22Rv1 (cell line): ENCODE data around the gene ITPR3.

Experiments
- H3K27ac ChIP-seq: fragments of 450-650 bp; 2 replicates; pipeline ENCODE4 v1.5.1; 2017
- ZFX ChIP-seq: fragments of 450-650 bp; IDR thresholded peaks from 2 replicates; pipeline ENCODE4 v1.6.1; 2017; ENCODE audit warnings: antibody characterized with exemption, borderline replicate concordance
- TF ChIP-seq, protein P1 (sequence below): fragments of 450-650 bp; IDR thresholded peaks from 2 replicates; pipeline ENCODE4 v1.5.1; 2017; ENCODE audit warnings: mild to moderate bottlenecking

The ITPR3 gene

GRCh38 chr6:33697845-33698244 is 76.7 kb downstream of the ITPR3 start:
- peak overlapping the region; percentile 34 for H3K27ac ChIP-seq
- no peak for TF ChIP-seq ZFX
- TF ChIP-seq, protein P1, sequence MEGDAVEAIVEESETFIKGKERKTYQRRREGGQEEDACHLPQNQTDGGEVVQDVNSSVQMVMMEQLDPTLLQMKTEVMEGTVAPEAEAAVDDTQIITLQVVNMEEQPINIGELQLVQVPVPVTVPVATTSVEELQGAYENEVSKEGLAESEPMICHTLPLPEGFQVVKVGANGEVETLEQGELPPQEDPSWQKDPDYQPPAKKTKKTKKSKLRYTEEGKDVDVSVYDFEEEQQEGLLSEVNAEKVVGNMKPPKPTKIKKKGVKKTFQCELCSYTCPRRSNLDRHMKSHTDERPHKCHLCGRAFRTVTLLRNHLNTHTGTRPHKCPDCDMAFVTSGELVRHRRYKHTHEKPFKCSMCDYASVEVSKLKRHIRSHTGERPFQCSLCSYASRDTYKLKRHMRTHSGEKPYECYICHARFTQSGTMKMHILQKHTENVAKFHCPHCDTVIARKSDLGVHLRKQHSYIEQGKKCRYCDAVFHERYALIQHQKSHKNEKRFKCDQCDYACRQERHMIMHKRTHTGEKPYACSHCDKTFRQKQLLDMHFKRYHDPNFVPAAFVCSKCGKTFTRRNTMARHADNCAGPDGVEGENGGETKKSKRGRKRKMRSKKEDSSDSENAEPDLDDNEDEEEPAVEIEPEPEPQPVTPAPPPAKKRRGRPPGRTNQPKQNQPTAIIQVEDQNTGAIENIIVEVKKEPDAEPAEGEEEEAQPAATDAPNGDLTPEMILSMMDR: no peak

DNA sequence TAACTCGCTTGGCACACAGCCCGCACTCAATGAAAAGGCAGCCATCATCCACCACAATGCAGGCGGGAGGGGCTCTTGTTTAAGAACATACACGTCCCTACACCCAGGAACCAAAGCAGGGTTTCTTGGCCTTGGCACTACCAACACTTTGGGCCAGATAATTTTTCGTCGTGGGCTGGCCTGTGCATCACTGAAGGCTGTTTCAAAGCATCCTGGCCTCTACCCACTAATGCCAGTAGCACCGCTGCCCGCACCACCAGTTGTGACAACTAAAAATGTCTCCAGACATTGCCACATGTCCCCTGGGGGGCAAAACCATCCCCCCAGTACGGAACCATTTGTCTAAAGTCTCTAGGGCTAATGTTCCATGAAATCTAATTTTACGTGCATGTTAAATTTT is 77.4 kb downstream of the ITPR3 start:
- TF ChIP-seq ZFX: no peak
- TF ChIP-seq, protein P1: no peak
- no peak overlapping the region for H3K27ac ChIP-seq

DNA sequence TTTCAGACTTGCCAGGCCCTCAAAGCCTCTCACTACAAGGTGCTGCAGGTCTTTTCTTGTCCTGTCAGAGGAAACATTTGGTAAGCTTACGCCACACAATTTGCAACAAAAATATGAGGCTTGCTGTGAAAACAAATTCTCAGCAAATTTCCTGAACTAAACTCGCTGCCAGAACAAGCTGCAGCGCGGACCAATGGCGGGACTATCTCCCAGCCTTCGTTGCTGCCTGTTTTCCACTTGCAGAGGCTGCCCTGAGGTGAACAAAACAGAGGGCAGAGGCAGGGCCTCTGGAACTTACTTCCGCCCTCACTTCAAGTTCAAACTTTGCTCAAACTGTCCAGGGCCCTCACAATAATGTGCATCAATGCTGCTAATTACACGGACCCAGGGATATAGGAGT is 78.0 kb downstream of the ITPR3 start:
- no peak overlapping the region for H3K27ac ChIP-seq
- TF ChIP-seq ZFX: no peak
- TF ChIP-seq, protein P1: no peak

DNA sequence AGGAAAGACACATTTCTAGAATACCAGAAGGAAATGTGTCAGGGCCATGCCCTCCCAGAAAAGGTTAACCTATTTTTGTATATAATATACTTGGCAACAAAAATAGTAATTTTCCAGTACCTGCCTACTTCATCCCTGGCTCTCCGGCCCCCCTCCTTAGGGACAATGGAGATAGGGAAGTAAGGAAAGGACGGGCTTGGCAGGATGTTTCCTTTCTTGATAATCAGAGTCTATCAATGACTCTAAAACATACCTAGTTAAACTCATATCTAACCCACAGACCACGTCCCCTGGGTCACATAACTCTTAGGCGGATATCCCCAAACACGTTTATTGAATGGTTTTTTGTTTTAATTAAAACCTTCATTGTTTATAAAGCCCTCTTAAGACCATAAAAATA is 78.6 kb downstream of the ITPR3 start:
- no peak overlapping the region for H3K27ac ChIP-seq
- no peak for TF ChIP-seq ZFX
- TF ChIP-seq, protein P1: no peak

DNA sequence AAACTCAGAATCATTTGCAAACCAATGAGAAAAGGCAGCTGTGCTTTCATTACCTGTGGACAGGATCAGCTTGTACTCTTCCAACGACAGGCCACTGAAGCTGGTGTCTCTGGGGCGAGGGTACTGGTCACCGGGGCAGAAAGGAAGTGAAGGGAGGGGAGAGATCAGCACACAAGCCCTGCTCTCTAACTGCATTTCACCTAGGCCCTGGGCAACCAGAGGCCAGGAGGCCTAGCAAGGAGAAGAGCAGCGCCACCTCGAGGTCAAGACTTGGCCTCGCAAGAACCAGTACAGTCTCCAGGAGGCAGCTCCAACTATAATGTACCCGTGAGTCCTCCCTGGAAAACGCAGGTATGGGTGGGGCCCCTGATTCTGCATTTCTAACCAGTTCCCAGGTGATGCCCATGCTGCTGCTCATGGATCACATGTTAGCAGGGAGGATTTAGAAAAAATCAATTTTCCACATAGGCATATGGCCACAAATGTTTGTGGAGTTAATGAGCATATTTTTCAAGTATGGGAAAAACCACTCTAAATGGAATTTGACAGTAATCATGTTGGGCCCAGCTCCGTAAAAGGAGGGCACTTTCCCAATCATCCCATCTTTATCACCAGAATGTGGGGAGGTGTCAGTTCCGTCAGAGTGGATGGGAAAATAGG is 79.4 kb downstream of the ITPR3 start:
- H3K27ac ChIP-seq: no peak overlapping the region
- TF ChIP-seq ZFX: no peak
- TF ChIP-seq, protein P1: peak; percentile 87

DNA sequence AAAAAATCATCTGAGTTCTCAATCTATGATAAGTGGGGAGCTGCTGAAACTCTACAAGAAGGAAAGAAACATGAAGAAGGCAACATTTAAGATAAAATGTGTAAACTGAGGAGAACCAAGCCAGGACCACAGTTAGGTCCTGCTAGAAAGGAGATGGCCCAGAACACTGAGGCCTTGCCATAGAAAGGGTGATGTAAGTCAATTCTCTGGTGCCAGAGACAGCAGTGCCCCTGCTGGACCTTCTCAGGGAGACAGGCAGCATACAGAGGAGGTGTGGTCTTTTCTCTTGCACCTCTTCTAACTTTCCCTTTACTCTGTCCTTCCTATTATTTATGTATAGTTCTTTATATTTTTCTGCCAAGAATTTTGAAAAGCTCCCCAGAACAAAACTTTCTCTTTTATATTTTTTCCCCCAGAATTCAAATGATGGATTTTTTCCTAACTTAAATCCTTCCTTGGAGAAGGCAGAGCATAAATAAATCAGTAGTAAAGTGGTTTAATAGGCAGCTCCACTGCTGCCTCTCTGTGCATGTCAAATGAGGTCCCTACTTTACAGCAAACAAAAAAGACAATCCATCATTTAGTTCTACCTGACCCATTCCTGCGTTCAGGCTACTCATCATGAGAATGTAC is 81.3 kb downstream of the ITPR3 start:
- TF ChIP-seq, protein P1: peak; percentile 43
- TF ChIP-seq ZFX: no peak
- H3K27ac ChIP-seq: peak overlapping the region; percentile 1; the same call in 1 of the 2 replicates
